SIG-M5 treated with dmso at 0.1 percent for 504 hours (cell line): ENCODE results near the gene INTS2.
"Not testable (repeated sequence)": the region's sequence is repeated elsewhere in the genome, so short reads cannot be mapped to it uniquely, and the experiment has no call there.

Experiments used
- DNase-seq: peaks from one replicate; lab custom pipeline; 2025; ENCODE audit not compliant: unreplicated experiment; lab: John Stamatoyannopoulos, UW

The INTS2 gene

GRCh38 chr17:61826198-61826597 lies 101.6 kb downstream of the INTS2 start:
- not testable (repeated sequence) for DNase-seq

- DNase-seq = no peak
Observed at GRCh38 chr17:61825448-61826137, 102.2 kb downstream of the INTS2 start.

GRCh38 chr17:61822326-61823285 lies 105.2 kb downstream of the INTS2 start:
- DNase-seq = no peak

GRCh38 chr17:61821655-61822054 lies 106.1 kb downstream of the INTS2 start:
- DNase-seq = no peak

GRCh38 chr17:61819265-61819664 lies 108.5 kb downstream of the INTS2 start:
- not testable (repeated sequence) for DNase-seq

GRCh38 chr17:61818225-61818624 lies 109.6 kb downstream of the INTS2 start:
- no peak for DNase-seq

GRCh38 chr17:61817452-61817851 lies 110.3 kb downstream of the INTS2 start:
- DNase-seq = no peak

- peak; percentile 77 for DNase-seq
Observed at GRCh38 chr17:61816538-61816937, 111.2 kb downstream of the INTS2 start.

- DNase-seq = peak; percentile 61
Observed at GRCh38 chr17:61815863-61816503, 111.8 kb downstream of the INTS2 start.
